GOT3 (cell line): ENCODE measurements around the gene TNFRSF9.
A peak's percentile ranks its signal among the peaks of the same experiment; 100 is the strongest.
"Not testable (repeated sequence)": the region's sequence is repeated elsewhere in the genome, so short reads cannot be mapped to it uniquely, and the experiment has no call there.

ENCODE experiments used
- DNase-seq: peaks from one replicate; lab custom pipeline; 2025; ENCODE audit warnings: mixed read lengths; lab: John Stamatoyannopoulos, UW

TNFRSF9 gene

DNA sequence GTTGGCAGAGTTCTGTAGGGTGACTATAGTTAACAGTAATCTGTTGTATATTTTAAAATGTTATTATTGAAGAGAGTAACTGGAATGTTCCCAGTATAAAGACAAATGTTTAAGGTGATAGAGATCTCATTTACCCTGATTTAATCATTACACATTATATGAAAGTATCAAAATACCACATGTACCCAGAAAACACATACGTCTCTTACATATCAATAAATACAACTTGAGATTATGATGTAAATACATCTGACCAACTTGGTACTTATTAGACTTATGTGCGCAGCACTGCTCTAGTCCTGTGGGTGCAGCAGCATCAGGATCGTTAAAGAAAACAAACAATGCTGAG lies 20.2 kb upstream of the TNFRSF9 start:
- no peak for DNase-seq

DNA sequence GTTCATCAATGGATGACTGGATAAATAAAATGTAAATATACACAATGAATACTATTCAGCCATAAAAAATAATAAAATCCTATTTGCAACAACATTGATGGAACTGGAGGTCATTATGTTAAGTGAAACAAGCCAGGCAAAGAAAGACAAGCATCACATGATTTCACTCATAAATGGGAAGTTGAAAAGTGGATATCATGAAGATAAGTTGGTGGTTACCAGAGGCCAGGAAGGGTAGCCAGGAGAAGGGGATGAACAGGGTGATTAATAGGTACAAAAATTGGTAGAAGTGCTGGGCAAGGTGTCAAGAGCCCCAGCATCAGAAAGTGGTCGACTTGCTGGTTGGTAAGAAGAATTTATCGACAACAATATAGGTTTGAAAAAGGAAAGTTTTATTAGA lies 19.5 kb upstream of the TNFRSF9 start:
- DNase-seq = no peak

DNA sequence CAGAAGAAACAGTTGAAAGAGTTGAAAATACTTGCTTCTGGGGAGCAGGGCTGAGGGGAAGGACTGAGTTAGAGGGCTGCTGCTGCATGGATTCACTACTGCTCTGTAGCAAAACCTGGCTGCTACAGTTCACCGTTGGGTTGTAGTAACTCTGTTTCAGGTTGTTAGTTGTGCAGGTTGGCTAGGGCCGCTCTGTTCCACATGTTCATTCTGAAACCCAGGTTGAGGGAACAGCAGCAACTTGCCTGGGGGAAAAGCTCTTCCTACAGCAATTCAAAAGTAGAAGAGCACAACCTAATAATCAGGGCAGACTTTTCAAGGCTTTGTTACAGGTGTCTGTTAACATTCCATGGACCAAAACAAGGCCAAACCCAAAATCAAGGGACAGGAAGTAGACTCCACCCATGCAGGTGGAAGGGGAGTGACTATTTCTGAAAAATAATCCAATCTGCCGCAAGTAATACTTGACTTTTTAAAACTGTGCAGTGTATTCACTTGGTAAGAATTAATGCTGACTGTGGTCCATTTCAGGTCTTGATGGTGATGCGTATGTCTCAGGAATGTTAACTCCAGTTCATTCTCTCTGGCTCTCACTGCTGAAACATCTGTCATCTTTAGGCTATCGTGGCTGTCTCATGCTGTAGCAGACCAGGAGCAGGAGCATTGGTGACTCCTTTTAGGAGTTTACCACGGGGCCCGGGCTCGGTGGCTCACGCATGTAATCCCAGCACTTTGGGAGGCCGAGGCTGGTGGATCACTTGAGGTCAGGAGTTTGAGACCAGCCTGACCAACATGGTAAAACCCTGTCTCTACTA lies 15.8 kb upstream of the TNFRSF9 start:
- no peak for DNase-seq

DNA sequence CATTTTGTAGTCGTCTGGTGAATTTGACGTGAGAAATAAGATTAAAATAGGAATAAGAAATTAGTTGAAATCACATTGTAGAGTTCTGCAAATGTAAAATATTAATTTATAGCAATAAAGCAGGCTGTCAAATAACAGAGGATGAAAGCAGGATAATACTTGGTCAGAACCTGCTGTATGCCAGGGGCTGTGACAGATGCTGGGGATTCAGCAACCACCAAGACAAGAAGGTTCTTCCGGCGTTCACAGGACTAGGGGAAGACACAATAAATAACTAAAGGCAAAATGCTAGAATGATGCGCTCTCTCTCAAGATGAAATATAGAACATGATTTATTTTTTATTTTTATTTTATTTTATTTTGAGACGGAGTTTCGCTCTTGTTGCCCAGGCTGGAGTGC lies 14.0 kb upstream of the TNFRSF9 start:
- DNase-seq = no peak

DNA sequence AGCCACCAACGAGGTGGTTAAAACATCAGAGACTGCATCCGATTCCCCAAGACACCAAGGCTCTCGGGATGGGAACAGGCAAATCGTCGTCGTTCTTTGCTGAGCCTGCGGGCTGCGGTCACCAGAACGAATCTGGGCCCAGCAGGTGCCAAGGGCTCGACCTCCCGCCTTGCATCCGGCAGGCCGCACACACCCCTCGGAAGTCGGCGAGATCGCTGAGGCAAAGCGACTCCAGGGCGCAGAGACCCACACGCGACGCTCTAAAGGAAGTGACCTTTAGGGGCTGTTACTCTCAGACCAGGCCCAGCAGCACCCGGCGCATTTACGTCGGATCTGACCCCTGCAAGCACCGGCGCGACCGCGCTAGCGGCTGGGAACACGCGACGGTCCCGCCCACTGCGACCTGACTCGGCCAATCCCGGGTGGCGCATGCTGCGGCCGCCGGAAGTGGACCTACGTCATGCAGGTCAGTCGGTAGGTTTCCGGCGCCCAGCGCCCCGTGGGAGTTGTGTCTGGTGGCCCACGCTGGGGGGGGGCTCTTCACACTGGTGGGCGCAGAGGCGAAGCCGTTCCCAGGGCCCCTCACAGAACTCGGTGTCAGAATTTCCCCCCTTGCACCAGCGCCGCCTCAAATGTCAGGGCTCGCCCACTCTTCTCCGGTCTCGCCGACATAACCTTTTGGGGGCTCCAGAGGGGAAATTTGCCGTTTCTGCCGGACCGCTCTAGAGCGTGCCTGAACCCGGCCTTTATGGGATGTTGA lies 13.4 kb upstream of the TNFRSF9 start:
- DNase-seq = peak; percentile 62

DNA sequence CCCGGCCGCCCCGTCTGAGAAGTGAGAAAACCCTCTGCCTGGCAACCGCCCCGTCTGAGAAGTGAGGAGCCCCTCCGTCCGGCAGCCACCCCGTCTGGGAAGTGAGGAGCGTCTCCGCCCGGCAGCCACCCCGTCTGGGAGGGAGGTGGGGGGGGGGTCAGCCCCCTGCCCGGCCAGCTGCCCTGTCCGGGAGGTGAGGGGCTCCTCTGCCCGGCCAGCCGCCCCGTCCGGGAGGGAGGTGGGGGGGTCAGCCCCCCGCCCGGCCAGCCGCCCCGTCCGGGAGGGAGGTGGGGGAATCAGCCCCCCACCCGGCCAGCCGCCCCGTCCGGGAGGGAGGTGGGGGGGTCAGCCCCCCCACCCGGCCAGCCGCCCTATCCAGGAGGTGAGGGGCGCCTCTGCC lies 12.2 kb upstream of the TNFRSF9 start:
- not testable (repeated sequence) for DNase-seq

DNA sequence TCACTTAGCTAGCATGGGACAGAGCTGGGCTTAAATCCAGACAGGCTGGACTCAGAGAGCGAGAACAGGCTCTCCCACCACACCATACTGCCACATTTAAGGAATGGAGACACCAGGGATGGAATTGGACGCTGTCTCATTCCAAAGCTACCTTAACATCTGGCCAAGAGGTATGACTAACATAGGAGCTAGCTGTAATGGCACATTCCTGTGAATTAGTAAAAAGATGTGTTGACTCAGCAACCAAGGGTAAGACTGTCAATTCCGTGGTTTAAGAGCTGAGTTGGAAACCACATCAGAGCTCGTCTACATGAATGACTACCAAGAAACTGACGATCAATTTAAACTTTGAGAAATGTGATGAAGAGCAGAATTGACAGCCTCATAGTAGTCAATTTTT lies 8.3 kb upstream of the TNFRSF9 start:
- no peak for DNase-seq

DNA sequence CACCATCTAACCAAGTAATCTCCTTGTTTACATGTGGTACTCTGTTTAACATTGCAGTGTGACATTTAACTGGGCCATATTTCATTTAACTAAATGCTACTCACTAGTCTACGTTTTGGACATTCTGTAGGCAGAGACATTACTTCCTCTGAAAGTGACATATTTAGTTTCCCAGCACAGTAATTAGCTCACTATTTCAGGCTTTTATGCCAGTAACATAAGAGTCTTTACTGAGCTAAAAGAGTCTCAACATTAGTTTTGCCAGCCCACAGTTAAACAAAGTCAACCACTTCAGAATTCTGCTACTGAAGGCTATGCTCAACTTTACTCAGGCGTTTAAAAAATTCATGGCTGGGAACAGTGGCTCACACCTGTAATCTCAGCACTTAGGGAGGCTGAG lies 2.6 kb upstream of the TNFRSF9 start:
- no peak for DNase-seq

DNA sequence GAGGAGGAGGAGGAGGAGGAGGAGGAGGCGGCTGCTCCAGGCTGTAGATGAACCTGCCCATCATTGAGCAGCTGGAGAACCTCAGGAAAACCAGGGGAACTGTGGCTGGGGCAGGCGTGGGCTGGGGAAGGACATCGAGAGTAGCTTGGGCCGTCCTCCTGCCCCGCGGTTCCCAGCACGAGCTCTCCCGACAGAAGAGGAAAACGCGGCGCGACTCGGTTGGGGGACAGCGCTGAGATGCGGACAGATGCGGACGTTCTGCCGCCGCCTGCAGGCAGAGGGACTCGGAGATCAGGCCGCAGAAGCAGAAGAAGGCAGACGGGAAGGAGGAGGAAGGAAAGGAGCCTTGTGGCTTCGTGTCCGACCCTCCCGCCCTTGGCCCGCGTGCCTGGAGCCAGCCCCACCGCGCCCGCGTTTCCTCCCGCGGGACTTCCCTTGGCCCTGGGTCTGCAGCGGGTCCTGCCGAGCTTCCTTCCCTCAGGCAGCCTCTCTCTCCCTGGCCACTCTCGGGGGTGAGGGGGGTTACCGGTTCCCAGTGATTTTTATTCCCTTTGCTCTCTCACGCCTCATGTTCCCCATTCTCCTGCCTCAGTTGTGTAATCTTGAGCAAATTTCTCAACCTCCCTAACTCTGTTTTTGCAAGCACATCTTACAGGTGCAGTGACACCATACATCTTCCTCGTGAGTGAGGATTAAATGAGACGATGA lies 1.7 kb upstream of the TNFRSF9 start:
- DNase-seq = no peak

DNA sequence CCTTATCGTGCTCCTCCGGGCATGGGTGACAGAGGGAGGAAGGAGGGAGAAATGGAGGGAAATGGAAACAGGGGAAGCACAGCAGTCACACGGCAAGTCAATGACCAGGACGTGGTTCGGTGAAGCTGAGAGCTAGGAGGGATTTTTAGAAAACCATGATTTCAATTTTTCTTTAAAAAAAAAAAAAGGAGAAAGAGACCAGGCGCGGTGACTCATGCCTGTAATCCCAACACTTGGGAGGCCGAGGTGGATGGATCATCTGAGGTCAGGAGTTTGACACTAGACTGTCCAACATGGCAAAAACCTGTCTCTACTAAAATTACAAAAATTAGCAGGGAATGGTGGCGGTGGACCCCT lies 776 bp upstream of the TNFRSF9 start:
- DNase-seq = no peak

DNA sequence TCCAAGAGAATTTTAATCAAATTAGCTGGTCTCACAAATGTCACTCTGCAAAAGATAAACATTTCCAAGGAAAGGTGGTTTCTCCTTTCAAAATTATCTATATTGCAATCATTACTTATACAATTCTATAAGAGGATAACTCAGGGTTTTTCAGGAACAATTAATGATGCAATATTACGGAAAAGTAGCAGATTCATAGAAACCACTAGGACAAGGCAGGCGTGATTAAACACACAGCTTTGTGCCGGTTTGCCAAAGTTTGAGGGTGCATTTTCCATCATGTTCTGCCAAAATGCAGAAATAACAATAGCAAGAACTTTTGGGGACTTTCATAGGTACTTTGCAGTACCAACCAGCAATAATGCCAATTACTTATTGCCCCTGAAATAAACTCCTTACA lies 605 bp downstream of the TNFRSF9 start:
- no peak for DNase-seq

DNA sequence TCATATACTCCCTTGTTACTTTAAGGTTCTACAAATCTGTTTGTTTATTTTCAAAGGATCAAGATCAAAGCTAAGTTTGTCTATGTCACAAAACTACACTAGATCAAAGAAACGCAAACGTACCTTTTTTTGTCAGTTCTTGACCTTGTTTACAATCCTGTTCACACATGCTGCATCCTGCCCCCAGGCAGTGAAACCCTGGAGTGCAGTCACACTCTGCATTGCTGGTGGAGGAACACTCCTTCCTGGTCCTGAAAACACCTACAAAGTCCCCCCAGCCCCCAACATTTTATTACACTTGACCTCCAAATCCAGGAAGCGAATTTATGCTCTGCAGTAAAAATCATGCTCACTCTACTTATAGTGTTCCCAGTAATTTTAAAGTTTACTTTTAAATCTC lies 2.6 kb downstream of the TNFRSF9 start:
- DNase-seq = no peak

DNA sequence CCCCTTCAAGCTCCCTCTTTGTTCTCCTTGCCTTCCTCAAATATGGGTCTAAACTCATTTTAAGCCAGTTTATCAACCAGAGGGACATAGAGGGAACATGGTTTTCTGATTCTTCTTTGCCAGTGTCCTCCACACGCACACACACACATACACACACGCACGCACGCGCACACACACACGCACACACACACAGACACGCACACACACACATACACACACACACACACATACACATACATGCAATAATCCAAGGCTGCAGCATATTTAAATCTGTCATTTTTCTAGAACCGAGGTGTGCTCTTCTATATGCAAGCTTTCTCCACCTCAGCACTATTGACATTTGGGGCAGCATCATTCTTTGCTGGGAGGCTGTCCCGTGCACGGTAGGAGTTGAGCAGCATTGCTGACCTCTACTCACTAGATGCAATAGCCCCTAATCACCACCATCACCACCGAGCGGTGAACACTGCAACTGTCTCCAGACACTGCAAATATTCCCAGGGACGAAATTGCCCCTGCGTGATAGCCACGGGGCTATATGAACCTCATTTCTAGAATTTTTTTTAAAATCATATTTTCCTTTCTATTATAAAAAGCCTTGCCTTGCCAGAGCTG lies 8.0 kb downstream of the TNFRSF9 start:
- DNase-seq = no peak

DNA sequence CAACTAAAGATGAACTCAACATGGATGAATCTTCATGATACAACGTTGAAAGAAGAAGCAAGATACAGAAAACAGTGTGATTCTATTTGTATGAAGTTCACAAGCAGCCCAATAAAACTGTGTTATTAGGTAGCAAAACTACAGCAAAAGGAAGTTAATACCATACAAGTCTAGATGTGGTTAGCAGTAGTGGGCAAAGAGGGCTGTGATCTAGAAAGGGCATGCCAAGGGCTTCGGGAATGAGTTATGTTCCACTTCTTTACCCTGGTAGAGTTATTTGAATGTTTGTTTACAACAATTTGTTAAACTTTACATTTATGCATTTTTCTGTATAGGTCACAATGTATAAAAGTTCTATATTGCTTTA lies 9.2 kb downstream of the TNFRSF9 start:
- DNase-seq = no peak

DNA sequence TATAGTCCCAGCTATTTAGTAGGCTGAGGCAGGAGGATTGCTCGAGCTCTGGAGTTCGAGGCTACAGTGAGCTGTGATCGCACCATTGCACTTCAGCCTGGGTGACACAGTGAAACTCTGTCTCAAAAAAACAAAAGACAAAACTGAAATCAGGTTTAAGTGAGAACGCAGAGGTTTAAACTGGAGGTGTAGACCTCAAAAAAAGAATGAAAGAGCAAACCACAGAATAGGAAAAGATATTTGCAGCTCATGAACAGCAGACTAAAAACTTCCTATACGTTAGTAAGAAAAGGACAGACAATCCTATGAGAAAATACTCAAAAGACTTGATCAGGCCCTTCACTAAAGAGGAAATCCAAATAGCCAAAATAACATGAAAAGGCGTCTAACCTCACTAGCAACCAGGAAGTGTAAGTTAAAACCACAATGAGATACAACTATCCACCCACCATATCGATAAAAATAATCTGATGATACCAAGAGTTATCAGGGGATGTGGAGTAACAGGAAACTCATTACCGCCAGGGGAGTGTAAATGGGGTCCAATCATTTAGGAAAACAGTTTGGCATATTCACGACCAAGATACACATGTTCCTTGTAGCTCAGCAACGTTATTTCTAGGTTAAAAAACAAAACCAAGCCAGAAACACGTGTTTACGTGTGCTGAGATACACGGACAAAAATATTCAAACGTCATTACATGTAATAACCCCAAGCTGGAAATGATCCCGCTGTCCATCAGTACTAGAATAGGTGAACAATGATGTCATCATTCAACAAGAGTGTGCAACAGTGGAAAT lies 9.8 kb downstream of the TNFRSF9 start:
- DNase-seq = no peak

DNA sequence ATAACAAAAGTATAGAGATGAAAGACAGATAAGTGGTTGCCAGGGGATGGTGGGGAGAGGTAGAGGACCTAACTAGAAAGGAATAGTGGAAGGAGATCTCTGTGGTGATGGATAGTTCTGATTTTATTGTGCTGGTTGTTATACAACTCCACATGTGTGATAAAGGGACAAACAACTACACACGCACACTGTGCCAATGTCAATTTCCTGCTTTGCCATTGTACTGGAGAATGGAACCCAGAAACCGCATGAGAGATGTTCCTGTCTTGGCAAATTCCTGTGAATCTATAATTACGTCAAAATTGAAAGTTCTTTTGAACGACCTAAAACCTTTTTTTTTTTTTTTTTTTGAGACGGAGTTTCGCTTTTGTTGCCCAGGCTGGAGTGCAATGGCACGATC lies 11.0 kb downstream of the TNFRSF9 start:
- DNase-seq = no peak

DNA sequence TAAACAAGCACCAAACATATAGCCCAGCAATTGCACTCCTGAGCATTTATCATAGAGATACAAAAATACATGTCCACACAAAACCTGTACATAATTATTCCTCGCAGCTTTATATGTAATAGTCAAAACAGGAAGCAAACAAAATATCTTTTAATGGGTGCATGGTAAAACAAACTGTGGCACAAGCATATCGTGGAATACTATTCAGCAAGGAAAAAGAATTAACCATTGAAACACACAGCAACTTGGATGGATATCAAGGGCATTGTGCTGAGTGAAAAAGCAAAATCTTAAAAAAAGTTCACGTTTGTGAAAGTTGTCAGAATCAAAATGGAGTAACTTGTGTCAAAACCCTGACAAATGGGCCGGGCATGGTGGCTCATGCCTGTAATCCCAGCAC lies 12.4 kb downstream of the TNFRSF9 start:
- no peak for DNase-seq

DNA sequence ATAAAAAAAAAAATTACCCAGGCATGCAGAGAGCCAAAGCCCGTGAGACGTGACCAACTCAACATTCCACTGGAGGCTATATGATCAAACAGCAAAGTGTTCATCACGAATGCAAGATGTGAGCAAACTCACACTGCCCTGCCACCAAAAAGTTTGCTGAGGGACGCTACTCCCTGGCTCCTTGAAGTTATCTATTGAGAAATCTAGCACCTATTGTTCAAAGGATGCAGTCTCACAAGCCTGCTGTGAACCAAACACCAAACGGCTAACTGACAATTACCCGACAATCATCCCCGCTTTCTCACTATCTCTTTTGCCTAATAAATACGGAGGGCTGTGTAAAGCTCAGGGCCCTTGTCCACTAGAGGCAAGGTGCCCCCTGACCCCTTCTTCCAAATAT lies 13.6 kb downstream of the TNFRSF9 start:
- DNase-seq = not testable (repeated sequence)

DNA sequence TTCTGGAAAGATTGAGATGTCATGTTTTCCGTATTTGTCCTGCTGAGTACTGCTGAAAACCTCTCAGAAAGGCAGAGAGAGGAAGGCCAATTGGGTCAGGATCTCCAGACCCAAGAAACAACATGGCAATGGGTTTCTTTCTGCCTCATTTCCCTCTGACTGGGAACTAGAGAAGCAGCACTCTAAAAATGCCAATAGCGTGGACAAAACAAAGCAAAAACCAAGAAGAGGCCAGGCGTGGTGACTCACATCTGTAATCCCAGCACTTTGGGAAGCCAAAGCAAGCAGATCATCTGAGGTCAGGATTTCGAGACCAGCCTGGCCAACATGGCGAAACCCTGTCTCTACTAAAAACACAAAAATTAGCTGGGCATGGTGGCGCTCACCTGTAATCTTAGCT lies 18.3 kb downstream of the TNFRSF9 start:
- DNase-seq = no peak

DNA sequence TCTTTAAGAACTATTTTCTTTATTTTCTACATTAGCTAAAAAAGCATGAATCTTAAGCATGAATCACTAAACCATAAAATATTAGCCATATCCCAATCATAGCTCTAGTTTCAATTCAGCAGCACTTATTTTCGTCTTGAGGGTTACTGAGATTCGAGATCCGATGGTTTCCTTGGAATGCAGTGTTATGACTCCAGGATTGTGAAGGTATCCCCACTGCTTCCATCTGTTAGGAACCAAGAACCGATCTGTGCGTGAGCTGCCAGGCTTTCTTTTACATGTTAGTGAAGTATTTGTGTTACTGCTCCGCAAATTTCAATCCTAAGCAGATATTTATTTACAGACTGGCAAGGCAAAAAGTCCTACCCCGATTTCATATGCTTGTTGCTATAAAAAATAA lies 18.8 kb downstream of the TNFRSF9 start:
- DNase-seq = no peak

DNA sequence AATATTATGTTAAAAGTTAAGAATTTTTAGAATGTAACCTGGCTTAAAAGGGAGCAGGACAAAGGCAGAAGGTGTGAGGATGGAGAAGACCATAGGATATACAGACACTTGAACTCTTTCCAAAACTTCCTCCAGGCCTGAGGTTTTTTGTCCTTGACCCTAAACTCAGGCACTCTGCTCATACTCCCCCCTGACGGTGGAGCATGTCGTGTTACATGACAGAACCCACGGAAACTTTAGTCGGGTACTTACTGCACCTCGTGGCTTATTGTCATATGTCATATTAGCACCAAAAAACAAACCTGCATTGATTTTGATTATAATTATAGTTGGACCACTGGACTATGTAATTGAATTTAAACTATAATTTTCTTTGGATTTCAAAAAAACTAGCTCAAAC lies 20.8 kb downstream of the TNFRSF9 start:
- no peak for DNase-seq

DNA sequence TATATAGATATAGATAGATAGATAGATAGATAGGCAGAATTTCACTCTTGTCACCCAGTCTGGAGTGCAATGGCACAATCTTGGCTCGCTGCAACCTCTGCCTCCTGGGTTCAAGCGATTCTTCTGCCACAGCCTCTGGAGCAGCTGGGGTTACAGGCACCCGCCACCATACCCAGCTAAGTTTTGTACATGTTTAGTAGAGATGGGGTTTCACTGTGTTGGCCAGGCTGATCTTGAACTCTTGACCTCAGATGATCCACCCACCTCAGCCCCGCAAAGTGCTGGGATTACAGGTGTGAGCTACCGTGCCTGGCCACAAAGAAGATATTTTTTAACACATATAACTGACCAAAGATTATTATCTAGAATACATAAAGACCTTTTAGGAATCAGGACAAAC lies 22.7 kb downstream of the TNFRSF9 start:
- DNase-seq = not testable (repeated sequence)
